ENCODE measurements around the gene HOXA10.

HOXA10 gene

DNA sequence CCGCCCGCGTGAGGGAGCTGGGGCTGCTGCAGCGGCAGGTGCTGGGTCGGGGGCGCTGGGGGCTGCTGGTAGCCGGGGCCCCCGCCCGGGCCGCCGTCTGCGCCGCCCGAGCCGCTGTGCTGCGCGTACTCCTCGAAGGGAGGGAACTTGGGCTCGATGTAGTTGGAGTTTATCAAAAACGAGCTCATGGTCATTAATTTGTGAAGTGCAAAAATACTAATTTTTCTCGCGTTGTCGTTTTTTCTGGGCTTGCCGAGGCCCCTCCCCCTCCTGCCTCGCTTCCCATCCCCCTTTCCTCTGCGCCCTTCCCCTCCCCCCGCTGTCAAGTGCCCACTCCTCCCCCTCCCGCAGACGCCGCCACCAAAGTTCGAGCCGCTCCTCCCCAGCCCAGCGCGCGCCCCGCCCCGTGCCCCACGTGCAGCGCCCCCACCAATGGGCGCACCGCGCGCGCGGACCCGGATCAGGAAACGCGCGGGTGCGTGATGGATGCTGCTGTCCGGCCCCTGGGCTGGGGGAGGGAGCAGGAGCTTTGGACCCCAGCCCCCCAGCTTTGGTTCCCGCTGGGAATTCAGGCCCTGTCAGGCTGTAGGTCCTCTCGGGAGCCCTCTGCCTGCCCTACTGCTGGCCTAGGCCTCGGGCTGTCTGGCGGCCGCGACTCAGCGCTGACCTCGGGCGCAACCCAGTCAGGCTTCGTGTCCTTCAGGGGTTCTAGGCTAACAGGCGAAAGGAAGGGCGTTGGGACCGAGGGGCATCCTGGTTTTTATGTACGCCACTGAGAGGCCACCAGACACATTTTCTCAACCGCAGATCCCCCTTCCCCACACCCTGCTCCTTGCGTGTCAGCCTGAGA lies 43.4 kb downstream of the HOXA10 start, which contains the start of gene HOXA4:
Gene HOXA4, minus strand, starts transcription at position 218 of the 850 bp plus-strand sequence. Its CDS starts 24 bp downstream, at position 194.
- DNase-seq (ENCODE audit: low read depth in 2 of 2), result peak; percentile 57 to 70

- no peak for DNase-seq (ENCODE audit: low read depth in 2 of 2)
Measured at GRCh38 chr7:27129729-27130539, 44.2 kb downstream of the HOXA10 start.

GRCh38 chr7:27128776-27129728 lies 45.1 kb downstream of the HOXA10 start:
- no peak for DNase-seq (ENCODE audit: low read depth in 2 of 2)

GRCh38 chr7:27128034-27128433 lies 46.1 kb downstream of the HOXA10 start:
- no peak for DNase-seq (ENCODE audit: low read depth in 2 of 2)

GRCh38 chr7:27126596-27127327 lies 47.4 kb downstream of the HOXA10 start:
- no peak for DNase-seq (ENCODE audit: low read depth in 2 of 2)

DNA sequence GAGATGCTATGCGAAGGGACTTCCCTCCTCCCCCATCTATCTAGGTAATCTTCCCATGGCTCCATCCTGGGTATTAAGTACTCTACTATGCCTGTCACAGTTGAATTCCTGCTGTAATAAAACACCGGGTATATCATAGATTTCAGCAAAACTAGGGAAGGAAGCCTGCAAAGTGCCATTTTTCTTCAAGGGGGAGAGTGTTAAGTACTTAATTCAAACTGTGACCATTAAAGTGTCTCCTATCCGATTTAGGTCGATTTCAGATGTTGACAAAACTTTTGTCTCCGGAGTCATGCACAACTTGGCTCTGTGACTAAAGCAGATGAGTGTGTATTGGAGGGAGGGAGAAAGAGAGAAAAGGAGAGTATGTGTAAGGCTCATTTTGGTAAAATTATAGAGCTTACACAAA lies 48.1 kb downstream of the HOXA10 start:
- no peak for DNase-seq (ENCODE audit: low read depth in 2 of 2)

DNA sequence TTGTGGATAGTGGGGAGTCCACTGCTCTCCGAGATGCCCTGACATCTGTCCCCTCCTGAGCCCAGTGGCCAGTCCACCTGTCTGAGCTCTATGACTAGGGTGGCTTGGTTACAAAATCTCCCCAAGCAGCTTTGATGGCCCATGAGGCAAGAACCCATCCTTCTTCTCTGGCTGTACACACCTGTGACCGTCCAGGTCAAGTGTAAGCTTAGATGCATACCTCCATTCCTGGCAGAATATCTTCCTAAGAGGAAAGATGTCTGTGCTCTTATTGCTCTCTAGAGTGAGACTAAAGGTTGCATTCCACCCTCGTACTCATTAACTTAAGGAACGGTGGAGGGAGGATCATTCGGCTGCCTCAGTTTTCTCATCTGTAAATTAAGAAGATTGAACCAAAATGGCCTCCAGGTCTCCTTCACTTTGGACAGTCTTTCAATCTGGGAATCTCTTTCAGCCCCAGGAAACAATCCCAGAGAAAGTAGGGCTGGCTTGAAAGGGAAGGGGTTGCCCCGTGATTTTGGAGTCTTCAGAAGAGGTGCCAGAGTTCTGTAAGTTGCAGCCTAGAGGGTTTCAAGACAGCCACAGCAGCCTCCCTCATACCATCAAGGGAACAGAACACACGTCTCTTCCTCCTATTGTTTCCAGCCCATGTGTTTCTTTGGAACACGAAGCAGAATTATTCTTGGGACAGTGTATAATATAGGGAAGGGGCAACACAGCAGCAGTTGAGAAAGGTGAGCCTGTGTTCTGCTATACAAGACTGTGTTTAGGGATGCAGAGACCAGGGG lies 49.0 kb downstream of the HOXA10 start:
- DNase-seq (ENCODE audit: low read depth in 2 of 2), result no peak

DNA sequence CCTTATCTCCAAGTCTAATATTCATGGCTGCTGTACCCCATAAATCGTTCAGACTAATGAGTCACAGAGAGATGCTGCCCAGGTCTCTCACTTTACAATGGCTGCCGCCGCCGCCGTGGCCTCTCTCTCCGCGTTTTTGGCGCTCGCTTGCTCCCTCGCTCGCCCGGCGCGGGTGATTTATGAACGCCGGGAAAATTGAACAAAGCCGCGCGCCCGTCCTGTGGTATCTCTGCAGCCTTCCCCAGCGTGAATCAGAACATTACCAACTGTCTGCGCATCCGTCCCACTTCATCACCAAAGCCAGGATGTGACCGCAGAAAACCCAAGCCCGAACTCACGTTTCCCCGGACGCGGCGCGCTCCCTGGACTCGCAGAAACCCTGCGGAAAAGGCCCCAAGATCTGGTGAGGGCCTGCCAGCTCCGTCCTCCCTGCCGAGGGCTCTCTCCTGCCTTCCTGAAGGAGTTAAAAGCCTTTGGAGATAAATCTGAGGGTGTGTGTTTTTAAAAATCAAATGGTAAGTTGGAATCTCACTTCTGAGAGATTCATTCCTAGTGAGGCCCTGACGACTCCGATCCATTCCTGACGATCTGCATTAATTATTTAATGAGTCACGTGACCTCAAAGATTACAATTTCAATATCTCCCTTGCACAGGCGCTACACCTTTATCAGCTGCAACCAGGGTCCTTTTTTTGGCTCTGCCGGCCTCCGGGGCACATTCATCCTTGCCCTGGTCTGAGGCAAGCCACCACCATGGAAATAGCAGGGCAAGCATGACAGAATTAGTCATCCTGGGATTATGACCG lies 49.8 kb downstream of the HOXA10 start:
- no peak for DNase-seq (ENCODE audit: low read depth in 2 of 2)

DNA sequence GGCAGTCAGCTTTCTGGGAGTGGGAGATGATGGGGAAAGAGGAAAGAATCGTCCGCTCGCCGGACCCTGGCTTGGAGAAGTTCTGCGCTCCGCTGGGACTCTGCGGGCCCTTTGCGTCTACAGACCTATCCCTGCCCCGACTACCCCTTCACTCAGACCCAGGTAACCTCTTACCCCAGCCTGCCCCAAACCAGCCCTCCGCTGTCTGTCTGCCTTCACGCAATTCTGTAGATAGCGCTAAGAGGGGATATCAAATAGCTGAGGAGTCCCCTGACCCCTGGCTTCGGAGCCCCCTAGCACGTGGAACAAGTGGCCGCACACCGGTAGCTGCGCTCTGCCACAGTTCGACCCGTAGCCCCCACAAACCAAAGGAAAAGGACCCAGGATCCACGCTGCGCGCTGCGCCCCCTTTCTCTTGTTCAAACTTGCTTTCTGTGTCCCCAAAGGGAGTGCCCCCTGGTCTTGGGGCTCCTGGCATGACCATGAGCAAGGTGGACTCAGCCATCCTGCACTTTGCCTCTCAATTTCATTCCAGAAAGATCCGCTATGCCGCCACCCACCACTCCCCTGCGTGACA lies 50.6 kb downstream of the HOXA10 start:
- no peak for DNase-seq (ENCODE audit: low read depth in 2 of 2)

- DNase-seq (ENCODE audit: low read depth in 2 of 2), result no peak
Measured at GRCh38 chr7:27123007-27123476, 51.1 kb downstream of the HOXA10 start.

- DNase-seq (ENCODE audit: low read depth in 2 of 2), result no peak
Measured at GRCh38 chr7:27122077-27122910, 51.8 kb downstream of the HOXA10 start.

GRCh38 chr7:27121684-27122076 lies 52.4 kb downstream of the HOXA10 start:
- DNase-seq (ENCODE audit: low read depth in 2 of 2), result no peak
